Mesenteric fat pad (tissue), 1 donor: ENCODE results near the gene MSRB1. TPM values are rescaled to one million over a fixed set of nuclear protein-coding genes. Genes with fewer than 3 reads are reported as not detected.
"Not testable (repeated sequence)": the region's sequence is repeated elsewhere in the genome, so short reads cannot be mapped to it uniquely, and the experiment has no call there.

ENCODE experiments used
- DNase-seq: peaks from one replicate; pipeline ENCODE4 v3.0.0-alpha.2; 2020; ENCODE audit warnings: low spot score
- total RNA-seq: library from RNA; stranded (reverse); fragmentation: NEBNext Ultra II Directional; extraction: Animal tissue kit (Norgen Biotek cat#: 25700); gene quantifications from one replicate; pipeline ENCODE4 v1.2.1, GENCODE V29; 2021
- donor health status: DM: yes; HTN: yes; CAD: no.

MSRB1 gene
- total RNA-seq, 1 donor from 2014 or later = 27.1 TPM

DNA sequence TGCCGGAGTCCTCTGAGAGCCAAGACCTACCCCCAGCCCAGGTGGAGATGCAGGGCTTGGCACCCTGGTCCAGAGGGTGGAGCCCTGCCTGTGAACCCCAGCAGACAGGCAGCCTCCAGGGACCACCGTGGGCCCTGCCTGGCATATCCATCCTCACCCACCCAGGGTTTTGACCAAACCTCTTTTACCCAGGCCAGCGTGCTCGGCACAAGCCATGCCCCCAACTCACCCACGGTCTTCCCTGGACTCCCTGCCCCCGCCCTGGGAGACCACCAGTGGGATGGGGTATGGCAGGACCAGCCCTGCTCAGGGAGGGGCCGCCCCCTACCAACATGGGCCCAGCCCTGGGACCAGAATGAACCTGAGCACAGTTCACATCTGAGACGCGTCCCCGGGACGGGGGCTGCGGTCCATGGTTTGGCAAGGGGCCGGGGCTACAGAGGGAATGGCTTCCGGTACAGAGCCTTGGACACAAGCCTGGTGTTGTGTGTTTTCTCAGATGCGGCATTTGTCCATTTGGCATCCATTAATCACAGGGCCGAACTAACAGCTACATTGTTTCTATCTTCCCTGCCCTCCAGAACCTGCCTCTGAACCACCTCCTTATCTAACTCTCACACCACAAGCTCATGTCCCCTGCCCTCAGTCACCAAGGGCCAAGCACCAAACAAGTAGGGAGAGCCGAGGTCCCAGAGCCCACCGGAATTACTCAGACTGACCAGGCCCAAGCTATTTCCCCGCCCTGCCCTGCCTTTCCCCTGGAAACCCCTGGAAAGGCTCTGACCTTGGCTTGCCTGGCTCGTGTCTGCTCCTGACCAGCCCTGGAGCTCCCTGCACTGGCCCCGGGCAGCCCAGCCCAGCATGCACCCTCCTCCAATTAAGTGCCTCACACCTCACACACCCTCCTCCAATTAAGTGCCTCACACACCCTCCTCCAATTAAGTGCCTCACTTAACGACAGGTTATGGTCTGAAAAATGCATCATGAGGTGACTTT, 38.9 kb downstream of the MSRB1 start:
- no peak for DNase-seq

DNA sequence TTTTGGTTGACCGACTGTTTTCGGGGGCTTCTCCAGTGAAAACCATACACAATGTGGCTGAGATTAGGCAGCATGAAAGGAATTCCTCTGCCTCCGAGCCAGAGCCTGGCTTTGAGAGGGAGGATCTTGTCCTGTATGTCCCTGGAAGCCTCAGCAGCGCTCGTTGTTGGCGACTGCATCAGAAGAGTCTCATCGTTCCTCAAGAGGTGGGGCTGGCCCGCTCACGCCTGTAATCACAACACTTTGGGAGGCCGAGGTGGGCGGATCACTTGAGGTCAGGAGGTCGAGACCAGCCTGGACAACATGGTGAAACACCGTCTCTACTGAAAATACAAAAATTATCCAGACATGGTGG, 39.8 kb downstream of the MSRB1 start:
- no peak for DNase-seq

DNA sequence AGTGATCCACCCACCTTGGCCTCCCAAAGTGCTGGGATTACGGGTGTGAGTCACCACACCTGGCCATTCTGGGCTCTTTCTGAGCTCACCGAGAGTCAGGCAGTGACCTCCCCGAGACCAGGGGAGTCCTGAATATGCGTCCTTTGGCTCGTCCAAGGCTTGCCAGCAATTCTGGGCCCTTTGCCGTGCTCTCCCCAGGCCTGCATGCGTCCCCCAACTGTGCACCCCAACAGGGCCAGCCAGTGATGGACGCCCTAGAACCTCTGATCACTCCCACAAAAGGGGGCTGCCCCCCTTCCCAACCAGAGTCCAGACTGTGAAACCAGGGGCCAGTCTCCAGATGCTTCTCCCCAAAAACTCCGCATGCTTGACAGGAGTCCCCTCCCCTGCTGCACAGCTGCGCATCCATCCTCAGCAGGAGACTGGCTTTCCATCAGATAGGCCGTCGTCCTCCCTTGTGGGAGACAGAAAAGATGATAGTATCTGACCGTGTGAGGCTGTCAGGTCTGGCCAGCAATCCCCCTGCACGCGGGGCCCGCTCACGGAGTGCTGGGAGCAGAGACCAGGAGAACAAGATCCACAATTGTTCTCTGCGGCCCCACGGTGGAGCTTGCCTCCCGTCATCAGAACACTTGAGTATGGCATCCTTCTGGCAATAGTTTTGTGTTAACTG, 40.3 kb downstream of the MSRB1 start:
- no peak for DNase-seq

DNA sequence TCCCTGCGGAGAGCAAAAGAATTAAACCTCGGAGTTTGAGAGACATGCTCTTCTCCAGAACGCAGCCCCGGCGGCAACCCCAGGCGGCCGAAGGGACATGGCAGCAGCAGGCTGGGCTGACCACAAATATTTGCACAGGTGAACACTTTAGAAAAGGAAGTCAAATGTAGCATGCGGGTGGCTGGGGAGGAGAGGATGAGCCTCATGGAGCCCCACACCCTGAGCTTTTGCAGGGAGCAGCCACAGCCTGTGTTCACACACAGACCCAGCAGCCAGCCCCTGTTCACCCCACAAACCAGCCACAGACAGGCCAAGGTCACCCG, 42.6 kb downstream of the MSRB1 start:
- no peak for DNase-seq

DNA sequence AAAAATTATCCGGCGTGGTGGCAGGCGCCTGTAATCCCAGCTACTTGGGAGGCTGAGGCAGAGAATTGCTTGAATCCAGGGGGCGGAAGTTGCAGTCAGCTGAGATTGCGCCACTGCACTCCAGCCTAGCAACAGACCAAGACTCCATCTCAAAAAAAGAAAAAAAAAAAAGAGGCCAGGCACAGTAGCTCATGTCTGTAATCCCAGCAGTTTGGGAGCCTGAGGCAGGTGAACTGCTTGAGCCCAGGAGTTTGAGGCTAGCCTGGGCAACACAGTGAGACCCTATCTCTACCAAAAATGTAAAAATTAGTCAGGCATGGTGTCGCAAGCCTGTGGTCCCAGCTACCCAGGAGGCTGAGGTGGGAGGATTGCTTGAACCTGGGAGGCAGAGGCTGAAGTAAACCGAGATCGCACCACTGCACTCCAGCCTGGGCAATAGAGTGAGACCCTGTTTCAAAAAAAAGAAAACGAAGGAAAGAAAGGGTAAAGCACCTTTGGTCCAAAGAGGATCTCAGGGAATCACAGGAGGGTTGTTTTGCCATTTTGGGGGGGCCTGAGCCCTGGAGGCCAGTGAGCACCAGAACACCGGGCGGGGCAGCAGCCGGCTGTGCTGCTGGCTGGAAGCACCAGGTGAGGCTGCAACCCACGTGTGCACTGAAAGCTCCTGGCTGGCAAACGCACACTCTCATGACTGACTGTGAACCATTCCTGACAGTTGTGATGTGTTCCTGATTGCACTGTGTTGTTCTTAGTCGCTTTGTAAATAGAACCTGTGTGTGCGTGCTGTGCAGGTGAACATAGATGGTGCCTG, 43.2 kb downstream of the MSRB1 start:
- no peak for DNase-seq

DNA sequence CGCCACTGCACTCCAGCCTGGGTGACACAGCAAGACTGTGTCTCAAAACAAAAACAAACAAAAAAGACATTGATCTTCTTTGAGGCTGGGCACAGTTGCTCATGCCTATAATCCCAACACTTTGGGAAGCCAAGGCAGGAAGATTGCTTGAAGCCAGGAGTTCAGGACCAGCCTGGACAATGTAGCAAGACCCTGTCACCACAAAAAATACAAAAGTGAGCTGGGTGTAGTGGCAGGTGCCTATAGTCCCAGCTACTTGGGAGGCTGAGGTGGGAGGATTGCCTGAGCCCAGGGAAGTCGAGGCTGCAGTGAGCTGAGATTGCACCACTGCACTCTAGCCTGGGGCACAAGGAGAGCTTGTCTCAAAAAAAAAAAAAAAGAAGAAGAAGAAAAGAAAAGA, 45.3 kb downstream of the MSRB1 start:
- not testable (repeated sequence) for DNase-seq

DNA sequence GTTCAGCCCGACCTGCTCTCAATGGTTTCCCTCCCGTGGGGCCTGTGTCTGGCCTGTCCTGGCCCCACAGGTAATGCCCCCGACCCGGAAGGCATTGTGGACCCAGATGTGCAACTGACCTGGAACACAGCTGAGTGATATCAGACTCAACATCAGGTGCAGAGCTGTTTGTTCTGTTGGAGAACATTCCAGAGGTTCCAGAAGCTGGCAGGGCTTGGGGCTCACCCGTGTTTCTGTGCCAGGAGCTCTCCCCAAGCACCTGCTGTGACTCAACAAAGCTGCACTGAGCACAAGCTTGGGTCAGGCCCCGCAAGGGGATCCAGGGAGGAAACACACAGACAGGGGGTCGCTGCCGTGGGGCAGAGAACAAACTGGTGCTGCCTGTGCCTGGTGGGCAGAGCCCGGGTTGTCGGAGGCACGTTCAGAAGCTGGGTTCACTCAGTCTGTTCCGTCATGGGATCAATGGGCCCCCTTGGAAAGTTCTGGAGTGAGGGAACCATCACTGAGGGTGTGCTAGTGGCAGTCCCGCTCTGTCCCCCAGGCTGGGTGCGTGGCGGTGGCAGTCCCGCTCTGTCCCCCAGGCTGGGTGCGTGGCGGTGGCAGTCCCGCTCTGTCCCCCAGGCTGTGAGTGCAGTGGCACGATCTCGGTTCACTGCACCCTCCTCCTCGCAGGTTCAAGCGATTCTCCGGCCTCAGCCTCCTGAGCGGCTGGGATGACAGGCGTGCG, 46.9 kb downstream of the MSRB1 start:
- no peak for DNase-seq

DNA sequence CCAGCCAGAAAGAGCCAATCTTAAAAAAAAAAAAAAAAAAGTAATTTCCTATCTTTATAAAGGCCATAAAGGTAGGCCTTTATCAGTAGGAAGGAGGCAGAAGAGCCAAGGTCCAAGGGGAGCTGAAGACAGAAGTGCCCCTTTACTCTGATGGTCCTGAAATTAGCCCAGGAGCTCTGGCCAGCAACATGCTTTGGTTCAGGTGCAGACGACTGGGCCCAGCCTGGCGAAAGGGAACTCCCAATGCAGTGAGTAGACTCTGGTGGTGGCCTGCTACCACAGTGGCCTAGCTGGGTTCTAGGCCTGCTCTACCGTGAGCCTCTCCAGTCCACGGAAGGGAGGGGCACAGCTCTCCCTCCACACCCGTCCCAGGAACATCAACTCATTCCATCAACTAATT, 47.9 kb downstream of the MSRB1 start:
- no peak for DNase-seq

DNA sequence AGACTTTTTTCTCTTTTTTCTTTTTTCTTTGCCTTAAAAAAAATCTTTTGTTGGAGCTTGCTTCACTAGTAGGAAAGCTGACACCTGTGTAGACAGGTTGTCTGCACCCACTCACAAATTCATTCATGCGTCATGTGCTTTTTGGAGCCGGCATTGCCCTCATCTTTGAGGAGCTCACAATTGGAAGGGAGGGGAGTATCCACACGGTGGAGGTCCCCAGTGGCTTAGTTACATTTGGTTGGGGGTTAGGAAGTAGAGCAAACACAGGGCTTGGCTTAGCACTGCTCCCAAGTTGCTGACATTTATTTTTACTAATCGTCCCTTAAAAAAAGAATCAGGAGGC, 52.3 kb downstream of the MSRB1 start:
- DNase-seq = no peak

DNA sequence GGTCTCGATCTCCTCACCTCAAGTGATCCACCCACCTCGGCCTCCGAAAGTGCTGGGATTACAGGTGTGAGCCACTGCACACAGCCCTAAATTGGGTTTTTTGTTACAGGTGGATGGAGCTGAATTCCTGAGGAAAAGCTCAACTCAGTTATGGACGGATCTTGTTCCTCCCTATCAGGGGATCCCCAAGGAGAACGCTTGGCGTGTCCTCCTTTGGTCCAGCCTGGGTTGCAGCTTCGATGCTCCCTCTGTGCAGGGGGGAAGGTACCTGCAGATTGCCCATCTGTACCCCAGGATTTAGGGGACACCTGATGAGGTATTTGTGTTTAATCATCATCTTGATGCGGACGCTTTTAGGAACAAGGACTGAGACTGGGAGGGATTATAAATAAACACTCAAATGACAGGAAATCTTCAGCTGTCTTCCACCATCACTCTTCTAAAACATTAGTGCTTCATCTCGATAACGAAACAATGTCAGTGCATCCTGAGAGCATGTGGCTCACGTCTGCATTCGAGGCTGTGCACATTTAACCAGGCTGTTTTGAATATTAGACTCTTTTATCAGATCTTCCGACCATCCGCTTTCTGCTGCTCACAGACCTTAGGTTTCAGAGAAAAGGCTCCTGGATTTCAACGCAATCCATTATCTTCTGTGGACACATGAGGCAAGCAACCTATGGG, 52.8 kb downstream of the MSRB1 start:
- DNase-seq = no peak

Other genes starting within 250 kb of the MSRB1 start
- gene MAPK8IP3, start 237.0 kb downstream of the MSRB1 start, total RNA-seq = 55.6 TPM
- gene NME3, start 171.7 kb downstream of the MSRB1 start, total RNA-seq = 34.6 TPM
- 14.5 TPM for gene EME2, start 170.4 kb downstream of the MSRB1 start, total RNA-seq
- 71.3 TPM for gene MRPS34, start 170.1 kb downstream of the MSRB1 start, total RNA-seq
- gene SPSB3, start 160.6 kb downstream of the MSRB1 start, total RNA-seq = 28.8 TPM
- 35.1 TPM for gene NUBP2, start 160.2 kb downstream of the MSRB1 start, total RNA-seq
- not detected for gene IGFALS, start 149.5 kb downstream of the MSRB1 start, total RNA-seq
- 58.4 TPM for gene HAGH, start 116.4 kb downstream of the MSRB1 start, total RNA-seq
- gene FAHD1, start 116.0 kb downstream of the MSRB1 start, total RNA-seq = 17.9 TPM
- gene MEIOB, start 71.0 kb downstream of the MSRB1 start, total RNA-seq = not detected
- not detected for gene HS3ST6, start 24.8 kb downstream of the MSRB1 start, total RNA-seq
- gene RPL3L, start 11.5 kb upstream of the MSRB1 start, total RNA-seq = not detected
- 126 TPM for gene NDUFB10, start 16.3 kb upstream of the MSRB1 start, total RNA-seq
- gene RPS2, start 21.6 kb upstream of the MSRB1 start, total RNA-seq = 1,385 TPM
- not detected for gene RNF151, start 23.7 kb upstream of the MSRB1 start, total RNA-seq
- gene TBL3, start 28.9 kb upstream of the MSRB1 start, total RNA-seq = 26.5 TPM
- gene NOXO1, start 38.3 kb upstream of the MSRB1 start, total RNA-seq = not detected
- gene GFER, start 41.0 kb upstream of the MSRB1 start, total RNA-seq = 15.7 TPM
- not detected for gene SYNGR3, start 46.8 kb upstream of the MSRB1 start, total RNA-seq
- gene ZNF598, start 66.6 kb upstream of the MSRB1 start, total RNA-seq = 50.5 TPM
- 0.58 TPM for gene NPW, start 76.6 kb upstream of the MSRB1 start, total RNA-seq
- 238 TPM for gene NHERF2, start 83.7 kb upstream of the MSRB1 start, total RNA-seq
- 9.9 TPM for gene NTHL1, start 104.6 kb upstream of the MSRB1 start, total RNA-seq
- 88.3 TPM for gene TSC2, start 104.8 kb upstream of the MSRB1 start, total RNA-seq
- gene PKD1, start 192.7 kb upstream of the MSRB1 start, total RNA-seq = 99.4 TPM
- not detected for gene RAB26, start 205.4 kb upstream of the MSRB1 start, total RNA-seq
- gene TRAF7, start 212.6 kb upstream of the MSRB1 start, total RNA-seq = 63.5 TPM